Natural killer cell treated with Interleukin-12 subunit alpha and Interleukin-12 subunit beta and Interleukin-15 and Interleukin-18, amount 100 ng/mL, for 72 hours (primary cell): ENCODE measurements around the gene CCM2. TPM values are rescaled to one million over a fixed set of nuclear protein-coding genes. Genes with fewer than 3 reads are reported as not detected.

Experiments used
- ATAC-seq, 2 donors: fragments of 150-1000 bp; cut with Tn5 transposase in 1 of 2; sonication (Bioruptor Pico), chemical (Tn5 transposase) in 1 of 2; 2 replicates each; pipeline ENCODE4 v1.10.0; 2021
- DNase-seq: peaks from one replicate; pipeline ENCODE4 v3.0.0; 2022; ENCODE audit warnings: low spot score
- H3K27ac Mint-ChIP-seq, 2 donors: 1 replicate in 1 of 2; 2 replicates in 1 of 2; pipeline ENCODE4 v1.8.0; 2022; ENCODE audit warnings: mixed read lengths in 2 of 2, mild to moderate bottlenecking in 1 of 2, moderate library complexity in 1 of 2
- H3K27me3 Mint-ChIP-seq, 2 donors: 1 replicate in 1 of 2; 2 replicates in 1 of 2; pipeline ENCODE4 v1.8.0; 2022; ENCODE audit warnings: mixed read lengths in 2 of 2
- H3K36me3 Mint-ChIP-seq: one replicate; pipeline ENCODE4 v1.8.0; 2022; ENCODE audit warnings: mixed read lengths
- H3K4me1 Mint-ChIP-seq, 2 donors: 1 replicate in 1 of 2; 2 replicates in 1 of 2; pipeline ENCODE4 v1.8.0; 2022; ENCODE audit warnings: low read depth in 2 of 2, mixed read lengths in 2 of 2, mild to moderate bottlenecking in 1 of 2
- H3K4me3 Mint-ChIP-seq: one replicate; pipeline ENCODE4 v1.8.0; 2022; ENCODE audit warnings: mixed read lengths
- H3K9me3 Mint-ChIP-seq: 2 replicates; pipeline ENCODE4 v1.8.0; 2022; ENCODE audit warnings: mixed read lengths
- total RNA-seq, 2 donors: library from RNA; stranded (reverse); gene quantifications; one replicate each; pipeline ENCODE4 v1.2.3, GENCODE V29; 2022

The CCM2 gene
- total RNA-seq, 2 donors from 2014 or later, result 59.2 to 68.4 TPM

DNA sequence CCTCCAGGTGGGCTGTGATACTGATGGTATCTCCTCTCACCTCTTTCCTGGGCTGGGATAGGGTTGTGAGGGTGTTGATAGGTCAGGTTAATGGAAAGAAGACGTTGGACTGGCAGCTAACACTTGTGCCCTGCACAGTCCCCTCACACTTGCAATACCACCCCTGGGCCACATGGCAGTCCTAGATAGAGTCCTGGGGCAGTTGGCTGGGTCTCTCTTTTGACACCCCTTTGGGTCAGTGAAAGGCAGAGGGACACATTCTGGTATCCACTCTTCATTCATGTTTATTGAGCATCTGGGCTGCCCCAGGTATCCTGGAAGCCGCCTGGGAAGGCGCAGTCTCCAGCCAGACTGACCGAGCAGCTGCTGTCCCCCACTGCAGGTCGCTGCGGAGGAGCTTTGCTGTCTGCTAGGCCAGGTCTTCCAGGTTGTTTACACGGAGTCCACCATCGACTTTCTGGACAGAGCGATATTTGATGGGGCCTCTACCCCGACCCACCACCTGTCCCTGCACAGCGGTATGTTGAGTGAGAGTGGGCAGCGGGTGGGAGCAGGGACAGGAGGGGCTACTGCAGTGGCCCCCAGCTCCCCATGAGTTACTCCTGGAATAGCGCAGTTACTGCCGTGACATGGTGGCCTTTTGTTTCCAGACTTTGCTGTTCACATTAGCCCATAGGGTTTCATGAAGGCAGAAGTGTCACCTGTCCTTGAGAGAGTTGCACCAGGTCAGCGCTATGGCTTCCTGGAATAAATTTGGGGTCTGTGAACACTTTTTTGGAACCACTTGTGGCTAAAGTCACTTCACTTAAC is 69.6 kb downstream of the CCM2 start:
- Mint-ChIP-seq H3K4me3 (no peak overlapping the region), H3K27me3 (no peaks in the 10 kb centered on the region), H3K27ac (peak overlapping the region in 1 of 2 donors; percentile 75), H3K9me3 (no peaks in the 10 kb centered on the region), H3K4me1 (peaks cover 27 to 50% of the 10 kb centered on the region in 2 donors), H3K36me3 (no peaks in the 10 kb centered on the region)
- ATAC-seq (no peak), DNase-seq (no peak)

DNA sequence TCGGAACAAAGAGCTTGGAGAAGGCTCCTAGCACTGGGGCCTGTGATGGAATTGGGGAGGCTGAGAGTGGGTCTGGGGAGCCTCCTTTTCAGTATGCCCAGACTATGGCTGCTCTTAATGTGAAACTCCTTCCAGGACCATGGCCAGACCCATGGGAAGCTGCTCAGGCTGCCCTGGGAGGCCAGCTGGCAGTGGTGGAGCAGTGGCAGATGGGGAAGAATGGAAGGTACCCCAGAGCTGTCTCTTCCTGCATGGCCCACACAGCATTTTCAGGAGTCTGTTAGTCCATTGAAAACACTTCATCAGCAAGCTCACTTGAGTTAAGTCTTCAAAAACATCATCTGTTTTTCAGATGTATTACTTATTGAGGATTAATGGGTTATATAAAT is 70.2 kb downstream of the CCM2 start:
- no peaks in the 10 kb centered on the region for H3K36me3 Mint-ChIP-seq
- DNase-seq (peak; percentile 18), ATAC-seq (no peak)
- H3K27ac Mint-ChIP-seq, result no peak overlapping the region
- no peak overlapping the region for H3K4me3 Mint-ChIP-seq
- no peaks in the 10 kb centered on the region for H3K9me3 Mint-ChIP-seq
- H3K27me3 Mint-ChIP-seq, result no peaks in the 10 kb centered on the region
- H3K4me1 Mint-ChIP-seq, result peaks cover 32 to 54% of the 10 kb centered on the region in 2 donors

DNA sequence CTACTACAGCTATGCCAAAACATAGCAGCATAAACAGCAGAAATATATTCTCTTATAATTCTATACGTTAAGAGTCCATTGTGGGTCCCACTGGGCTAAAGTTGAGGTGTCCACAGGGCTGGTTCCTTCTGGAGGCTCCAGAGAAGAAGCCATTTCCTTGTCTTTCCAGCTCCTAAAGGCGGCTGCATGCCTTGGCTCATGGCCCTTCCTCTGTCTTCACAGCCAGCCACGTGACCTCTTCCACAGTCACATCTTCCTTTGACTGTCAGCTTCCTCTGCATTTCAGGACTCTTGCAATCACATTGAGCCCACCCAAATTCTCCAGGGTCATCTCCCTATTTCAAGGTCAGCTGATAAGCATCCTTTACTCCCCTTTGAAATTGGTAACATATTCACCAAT is 71.5 kb downstream of the CCM2 start:
- Mint-ChIP-seq H3K4me3 (no peak overlapping the region), H3K4me1 (peaks cover 32 to 56% of the 10 kb centered on the region in 2 donors), H3K36me3 (no peaks in the 10 kb centered on the region), H3K27ac (peak overlapping the region in 1 of 2 donors; percentile 85), H3K9me3 (no peaks in the 10 kb centered on the region), H3K27me3 (no peaks in the 10 kb centered on the region)
- ATAC-seq (no peak), DNase-seq (peak; percentile 26)

DNA sequence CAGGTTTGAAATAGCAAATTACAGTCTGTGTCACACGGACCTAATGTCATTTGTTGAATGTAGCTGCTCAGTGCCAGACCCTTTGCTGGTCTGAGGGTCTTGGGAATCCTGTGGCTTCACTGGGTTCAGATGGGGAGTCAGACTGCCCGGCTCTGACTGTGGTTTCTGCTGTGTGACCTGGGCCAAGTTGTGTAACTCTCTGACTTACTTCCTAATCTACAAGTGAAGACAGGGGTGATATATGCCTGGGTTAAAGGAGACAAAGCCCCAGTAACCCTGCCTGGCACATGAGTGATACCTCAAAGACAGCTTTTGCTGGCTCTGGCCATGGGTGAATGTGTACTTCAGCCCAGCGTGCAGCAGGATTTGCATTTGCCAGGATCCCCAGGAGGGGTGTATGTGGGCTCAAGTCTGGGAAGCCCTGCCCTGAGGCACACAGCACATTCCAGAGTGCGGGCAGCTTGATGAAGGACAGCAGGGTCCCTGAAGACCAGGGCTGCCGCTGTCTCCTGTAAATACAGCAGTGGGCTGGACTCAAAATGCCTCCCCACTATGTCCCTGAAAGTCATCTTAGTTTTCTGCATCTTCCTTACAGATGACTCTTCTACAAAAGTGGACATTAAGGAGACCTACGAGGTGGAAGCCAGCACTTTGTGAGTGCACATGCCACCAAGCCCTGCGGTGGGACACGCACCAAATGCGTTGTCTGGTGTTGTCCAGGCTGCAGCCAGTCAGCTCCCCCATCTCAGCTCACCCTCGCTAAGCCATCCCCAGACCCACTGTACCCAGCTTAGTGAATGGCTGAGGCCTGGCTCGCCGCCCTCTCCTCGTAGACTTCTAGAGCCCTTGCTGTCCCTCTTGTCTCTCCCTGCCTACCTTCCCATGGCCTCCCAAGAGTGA is 72.4 kb downstream of the CCM2 start:
- H3K36me3 Mint-ChIP-seq, result no peaks in the 10 kb centered on the region
- no peak overlapping the region for H3K4me3 Mint-ChIP-seq
- no peaks in the 10 kb centered on the region for H3K9me3 Mint-ChIP-seq
- DNase-seq (peak; percentile 51), ATAC-seq (peak; percentile 44 to 48)
- peaks cover 32 to 59% of the 10 kb centered on the region in 2 donors for H3K4me1 Mint-ChIP-seq
- H3K27me3 Mint-ChIP-seq, result no peaks in the 10 kb centered on the region
- peak overlapping the region; percentile 20 to 85 for H3K27ac Mint-ChIP-seq

DNA sequence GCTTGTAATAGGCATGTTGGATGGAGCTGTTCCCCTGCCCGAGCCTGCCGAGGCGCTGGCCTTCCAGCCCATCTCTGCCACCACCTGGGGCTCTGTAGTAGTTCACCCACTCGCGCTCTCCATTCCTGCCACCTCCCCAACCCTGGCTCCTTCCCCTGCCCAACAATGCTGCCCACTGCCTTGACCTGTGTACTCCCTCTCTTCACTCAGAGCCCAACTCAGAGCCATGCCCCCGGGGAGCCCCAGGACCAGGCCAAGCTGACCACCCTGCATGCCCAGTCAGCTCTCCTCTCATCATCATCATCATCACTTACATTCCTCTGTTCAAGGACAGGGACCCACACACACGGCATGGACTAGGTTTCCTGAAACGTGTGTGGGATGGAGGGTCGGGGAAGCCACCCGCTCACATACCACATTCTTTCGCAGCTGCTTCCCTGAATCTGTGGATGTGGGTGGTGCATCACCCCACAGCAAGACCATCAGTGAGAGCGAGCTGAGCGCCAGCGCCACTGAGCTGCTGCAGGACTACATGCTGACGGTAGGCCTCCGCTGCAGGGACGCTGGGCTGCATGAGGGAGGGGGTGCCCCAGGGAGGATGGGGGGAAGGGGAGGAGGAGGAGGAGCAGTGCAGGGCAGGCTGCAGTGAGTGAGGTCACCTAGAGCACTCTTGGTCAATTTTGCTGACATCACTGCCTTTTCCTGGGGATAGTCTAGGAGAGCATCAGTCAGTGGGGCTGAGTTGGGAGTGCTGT is 73.2 kb downstream of the CCM2 start:
- no peaks in the 10 kb centered on the region for H3K9me3 Mint-ChIP-seq
- no peaks in the 10 kb centered on the region for H3K27me3 Mint-ChIP-seq
- no peak for ATAC-seq

DNA sequence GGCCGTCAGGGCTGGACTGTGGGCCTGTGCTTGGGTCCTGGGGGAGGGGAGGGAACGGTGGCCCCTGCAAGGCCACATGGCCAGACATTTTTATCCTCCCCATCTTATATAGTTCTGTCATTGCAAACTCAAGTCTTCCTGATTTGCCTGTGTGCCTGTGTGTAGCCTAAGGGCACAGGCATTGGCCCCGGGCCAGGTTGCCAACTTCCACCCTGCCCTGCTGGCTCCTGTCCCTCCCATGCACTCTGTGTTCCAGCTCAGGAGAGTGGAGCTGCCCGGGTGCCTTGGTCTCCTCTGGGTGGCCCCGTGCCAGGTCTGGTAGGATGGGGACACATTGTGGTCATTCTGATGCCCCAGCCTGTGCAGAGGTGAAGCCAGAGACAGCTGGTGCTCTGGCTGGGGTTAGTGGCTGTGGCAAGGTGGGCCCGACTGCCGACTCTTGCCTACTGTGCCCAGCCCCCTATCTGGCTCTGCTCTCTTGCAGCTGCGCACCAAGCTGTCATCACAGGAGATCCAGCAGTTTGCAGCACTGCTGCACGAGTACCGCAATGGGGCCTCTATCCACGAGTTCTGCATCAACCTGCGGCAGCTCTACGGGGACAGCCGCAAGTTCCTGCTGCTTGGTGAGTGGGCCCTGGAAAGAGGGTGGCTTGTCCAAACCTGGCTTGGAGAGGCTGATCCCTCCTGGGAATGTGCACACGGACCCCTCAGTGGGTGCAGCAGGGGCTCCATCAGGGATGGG is 74.0 kb downstream of the CCM2 start:
- H3K27me3 Mint-ChIP-seq, result no peaks in the 10 kb centered on the region
- H3K4me1 Mint-ChIP-seq, result peaks cover 40 to 57% of the 10 kb centered on the region in 2 donors
- peak overlapping the region; percentile 53 for H3K4me3 Mint-ChIP-seq

More for the DNA sequence above, 73.2 kb downstream of the CCM2 start:
- H3K4me1 Mint-ChIP-seq, result peaks cover 35 to 58% of the 10 kb centered on the region in 2 donors
- no peaks in the 10 kb centered on the region for H3K36me3 Mint-ChIP-seq
- H3K27ac Mint-ChIP-seq, result peak overlapping the region; percentile 20 to 85
- no peak overlapping the region for H3K4me3 Mint-ChIP-seq
- no peak for DNase-seq

DNA sequence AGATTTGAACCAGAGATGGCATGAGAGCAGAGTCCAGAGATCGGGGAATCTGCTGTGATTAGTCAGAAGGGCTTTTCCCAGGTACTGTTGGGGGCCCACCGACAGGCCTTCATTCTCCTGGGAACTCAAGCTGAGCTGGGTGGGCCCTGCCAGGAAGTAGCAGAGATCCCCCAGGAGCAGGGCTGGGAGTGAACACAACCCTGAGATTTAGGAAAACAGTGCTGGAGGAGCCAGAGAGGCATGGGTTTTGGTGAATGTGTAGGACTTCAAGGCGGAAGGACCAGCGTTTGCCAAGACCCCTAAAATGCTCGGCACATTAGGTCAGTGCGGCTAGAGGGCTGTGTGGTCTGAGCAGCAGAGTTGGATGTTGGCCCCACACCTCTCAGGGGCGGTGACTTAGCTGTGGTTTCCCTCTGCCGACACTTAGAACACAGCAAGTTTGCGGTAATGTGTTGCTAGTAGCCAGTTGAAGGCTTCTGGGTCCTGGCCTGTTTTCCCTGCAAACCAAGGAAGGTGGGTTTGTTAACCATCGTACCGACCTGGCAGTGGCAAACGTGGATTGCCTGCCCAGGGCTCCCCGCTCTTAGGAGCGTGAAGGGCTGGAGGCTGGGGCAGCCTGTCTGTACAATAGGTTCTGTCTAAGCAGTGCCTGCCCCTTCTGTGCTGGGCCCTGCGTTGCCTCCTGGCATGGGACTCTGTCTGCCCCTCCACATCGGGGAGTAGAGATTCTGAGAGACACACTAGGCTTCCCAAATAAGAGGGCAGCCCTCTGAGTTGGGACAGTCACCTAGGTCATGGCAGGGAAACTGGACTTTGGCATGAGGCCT is 74.7 kb downstream of the CCM2 start:
- peaks cover 40 to 55% of the 10 kb centered on the region in 2 donors for H3K4me1 Mint-ChIP-seq
- DNase-seq (no peak), ATAC-seq (peak; percentile 85 to 89)
- H3K27me3 Mint-ChIP-seq, result no peaks in the 10 kb centered on the region
- peak overlapping the region; percentile 53 for H3K4me3 Mint-ChIP-seq
- no peaks in the 10 kb centered on the region for H3K36me3 Mint-ChIP-seq
- no peaks in the 10 kb centered on the region for H3K9me3 Mint-ChIP-seq
- peak overlapping the region; percentile 71 to 92 for H3K27ac Mint-ChIP-seq

More for the DNA sequence above, 74.0 kb downstream of the CCM2 start:
- peak overlapping the region; percentile 71 to 92 for H3K27ac Mint-ChIP-seq
- DNase-seq (no peak), ATAC-seq (no peak)
- no peaks in the 10 kb centered on the region for H3K36me3 Mint-ChIP-seq
- H3K9me3 Mint-ChIP-seq, result no peaks in the 10 kb centered on the region

DNA sequence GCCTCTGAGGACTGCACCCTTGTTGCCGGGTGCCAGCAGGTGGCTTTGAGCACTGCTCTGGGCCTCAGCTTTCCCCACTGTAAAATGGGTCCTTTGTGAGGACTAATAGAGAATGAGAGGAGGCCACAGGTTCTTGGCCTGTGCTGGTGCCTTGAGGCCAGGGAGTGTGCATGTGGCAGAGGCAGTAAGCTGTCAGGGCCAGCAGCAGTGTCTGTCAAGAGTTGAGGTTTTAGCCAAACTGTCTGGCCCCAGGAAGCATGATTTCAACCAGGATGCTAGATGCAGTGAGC is 75.3 kb downstream of the CCM2 start:
- ATAC-seq (no peak), DNase-seq (no peak)
- Mint-ChIP-seq H3K9me3 (no peaks in the 10 kb centered on the region), H3K27me3 (no peaks in the 10 kb centered on the region), H3K27ac (peak overlapping the region; percentile 71 to 92), H3K4me1 (peaks cover 40 to 55% of the 10 kb centered on the region in 2 donors), H3K4me3 (peak overlapping the region; percentile 53), H3K36me3 (no peaks in the 10 kb centered on the region)

DNA sequence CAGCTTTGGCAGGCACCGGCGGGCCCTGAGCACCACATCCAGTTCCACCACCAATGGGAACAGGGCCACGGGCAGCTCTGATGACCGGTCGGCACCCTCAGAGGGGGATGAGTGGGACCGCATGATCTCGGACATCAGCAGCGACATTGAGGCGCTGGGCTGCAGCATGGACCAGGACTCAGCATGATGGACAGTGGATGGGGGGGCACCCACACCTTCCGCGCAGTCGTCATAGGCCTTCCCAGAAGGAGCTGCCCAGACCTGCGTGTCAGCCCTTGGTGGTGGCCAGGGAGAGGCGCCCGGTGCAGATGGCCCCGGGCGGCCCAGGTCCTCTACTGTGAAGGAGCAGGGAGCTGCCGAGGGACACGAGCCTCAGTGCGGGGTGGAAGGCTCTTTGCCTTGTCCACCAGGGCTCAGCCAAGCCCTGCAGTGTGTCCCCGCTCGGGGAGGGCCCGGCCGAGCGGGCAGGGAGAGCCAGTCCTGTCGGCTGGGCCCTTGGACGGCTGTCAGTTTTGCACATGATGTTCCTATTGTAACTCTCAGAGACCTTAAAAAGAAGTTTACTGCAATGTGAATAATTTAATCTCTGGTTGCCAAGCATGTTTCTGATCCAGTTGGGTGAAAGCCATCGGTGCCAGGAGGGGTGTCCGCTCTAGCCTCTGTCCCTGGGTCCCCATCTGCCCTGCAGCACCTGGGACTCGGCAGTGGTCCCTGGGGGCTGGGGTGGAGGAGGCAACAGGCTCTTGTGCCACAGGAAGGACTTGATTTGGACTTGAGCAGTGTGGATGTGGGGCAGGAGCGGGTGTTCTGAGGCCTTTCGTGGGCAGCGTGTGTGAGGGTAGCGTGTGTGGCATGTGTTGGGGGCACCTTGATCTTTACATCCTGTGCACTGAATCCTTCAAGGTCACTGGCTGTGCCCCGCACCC is 76.1 kb downstream of the CCM2 start:
- DNase-seq, result no peak
- no peak for ATAC-seq
- Mint-ChIP-seq H3K27me3 (no peaks in the 10 kb centered on the region), H3K27ac (peak overlapping the region in 1 of 2 donors; percentile 71), H3K4me3 (no peak overlapping the region), H3K4me1 (peaks cover 40 to 55% of the 10 kb centered on the region in 2 donors), H3K36me3 (no peaks in the 10 kb centered on the region), H3K9me3 (no peaks in the 10 kb centered on the region)

DNA sequence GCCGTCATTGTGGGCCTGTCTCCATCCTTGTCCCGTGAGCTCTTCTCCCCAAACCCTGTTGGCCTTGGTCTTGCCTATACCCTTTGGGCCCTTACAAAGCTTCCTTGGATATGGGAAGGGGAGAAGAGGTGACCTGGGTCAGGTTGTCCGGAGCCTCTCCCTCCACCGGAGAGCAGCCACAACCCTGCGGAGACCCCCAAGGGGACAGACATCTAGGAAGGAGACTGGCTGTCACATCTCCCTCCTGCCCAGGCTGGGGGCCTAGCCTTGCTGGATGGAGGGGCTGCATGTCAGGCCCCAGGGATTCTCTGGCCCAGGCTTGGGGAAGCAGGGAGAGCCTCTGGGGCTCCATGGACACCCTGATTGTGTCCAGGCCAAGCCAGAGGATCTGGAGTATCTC is 76.9 kb downstream of the CCM2 start:
- Mint-ChIP-seq H3K27me3 (no peaks in the 10 kb centered on the region), H3K4me1 (peaks cover 37 to 50% of the 10 kb centered on the region in 2 donors), H3K9me3 (no peaks in the 10 kb centered on the region), H3K27ac (peak overlapping the region in 1 of 2 donors; percentile 67), H3K4me3 (no peak overlapping the region), H3K36me3 (no peaks in the 10 kb centered on the region)
- ATAC-seq (no peak), DNase-seq (no peak)

DNA sequence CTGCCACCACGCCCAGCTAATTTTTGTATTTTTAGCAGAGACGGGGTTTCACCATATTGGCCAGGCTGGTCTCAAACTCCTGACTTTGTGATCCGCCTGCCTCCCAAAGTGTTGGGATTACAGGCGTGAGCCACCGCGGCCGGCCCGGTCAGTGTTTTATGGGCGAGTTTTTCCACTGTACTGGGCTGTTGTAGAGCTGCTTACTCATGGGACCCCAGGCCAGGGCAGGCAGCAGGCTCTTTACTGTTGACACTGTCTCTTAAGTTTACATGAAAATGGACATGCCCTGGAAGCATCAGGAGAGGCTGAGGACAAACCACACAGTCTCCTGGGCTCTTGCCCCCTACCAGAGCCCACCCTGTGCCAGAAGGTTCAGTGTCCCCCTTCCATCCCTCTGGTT is 77.6 kb downstream of the CCM2 start:
- H3K4me3 Mint-ChIP-seq, result no peak overlapping the region
- peaks cover 34 to 44% of the 10 kb centered on the region in 2 donors for H3K4me1 Mint-ChIP-seq
- H3K27ac Mint-ChIP-seq, result peak overlapping the region in 1 of 2 donors; percentile 67
- H3K9me3 Mint-ChIP-seq, result no peaks in the 10 kb centered on the region
- no peaks in the 10 kb centered on the region for H3K27me3 Mint-ChIP-seq
- no peaks in the 10 kb centered on the region for H3K36me3 Mint-ChIP-seq
- DNase-seq (no peak), ATAC-seq (no peak)
